Keratinocyte (primary cell): Measurements from ENCODE around the gene DPPA3. TPM values are rescaled to one million over a fixed set of nuclear protein-coding genes. Genes with fewer than 3 reads are reported as not detected.

ENCODE experiments used
- DNase-seq: peaks from one replicate; pipeline ENCODE4 v3.0.0-alpha.2; 2011; ENCODE audit warnings: low read depth, missing footprints, low spot score
- FAIRE-seq: peaks from 2 replicates; lab custom pipeline; 2011; peaks lifted over from hg19 to GRCh38; lab: Jason Lieb, UNC
- H2AFZ ChIP-seq: 2 replicates; pipeline ENCODE4 v1.6.0; 2012; ENCODE audit warnings: low read length, control low read depth, inconsistent platforms; ENCODE audit not compliant: control insufficient read depth
- H3K27ac ChIP-seq: 2 replicates; pipeline ENCODE4 v1.5.1; 2011; ENCODE audit warnings: low read length; ENCODE audit not compliant: control insufficient read depth, insufficient read depth
- H3K27me3 ChIP-seq: 3 replicates; pipeline ENCODE4 v1.6.0; 2011; ENCODE audit warnings: low read length; ENCODE audit not compliant: control insufficient read depth, insufficient read depth; ENCODE audit errors: extremely low read depth
- H3K36me3 ChIP-seq, 2 experiments: 2 replicates in 1 of 2; 3 replicates in 1 of 2; pipeline ENCODE4 v1.5.1; 2011; ENCODE audit warnings: low read length in 2 of 2, mild to moderate bottlenecking in 1 of 2; ENCODE audit not compliant: control insufficient read depth in 2 of 2, insufficient read depth in 2 of 2; ENCODE audit errors: extremely low read depth in 1 of 2
- H3K4me1 ChIP-seq: 3 replicates; pipeline ENCODE4 v1.5.1; 2011; ENCODE audit warnings: low read length; ENCODE audit not compliant: control insufficient read depth, insufficient read depth; ENCODE audit errors: extremely low read depth
- H3K4me2 ChIP-seq: 3 replicates; pipeline ENCODE4 v1.6.0; 2011; ENCODE audit warnings: low read depth, low read length; ENCODE audit not compliant: control insufficient read depth, insufficient read depth; ENCODE audit errors: extremely low read depth
- H3K4me3 ChIP-seq, 3 experiments: fragments of 200-600 bp in 1 of 3; sonication (generic) in 1 of 3; 2 replicates in 2 of 3; 3 replicates in 1 of 3; pipeline ENCODE4 v1.5.1; 2011 to 2016; ENCODE audit warnings: low read length in 3 of 3, mild to moderate bottlenecking in 3 of 3, control low read depth in 2 of 3, inconsistent platforms in 1 of 3, low read depth in 1 of 3, mixed read lengths in 1 of 3, mixed run types in 1 of 3, moderate library complexity in 1 of 3; ENCODE audit not compliant: control insufficient read depth in 2 of 3, insufficient read depth in 2 of 3; ENCODE audit errors: extremely low read depth in 1 of 3
- H3K79me2 ChIP-seq: 2 replicates; pipeline ENCODE4 v1.6.0; 2012; ENCODE audit warnings: low read length; ENCODE audit not compliant: control insufficient read depth, insufficient read depth
- H3K9ac ChIP-seq: 3 replicates; pipeline ENCODE4 v1.6.0; 2011; ENCODE audit warnings: low read length; ENCODE audit not compliant: control insufficient read depth, insufficient read depth; ENCODE audit errors: extremely low read depth
- H3K9me1 ChIP-seq: 3 replicates; pipeline ENCODE4 v1.6.0; 2011; ENCODE audit warnings: low read length; ENCODE audit not compliant: control insufficient read depth, insufficient read depth; ENCODE audit errors: extremely low read depth
- H3K9me3 ChIP-seq: 2 replicates; pipeline ENCODE4 v1.5.1; 2012; ENCODE audit warnings: low read depth, low read length; ENCODE audit not compliant: control insufficient read depth
- H4K20me1 ChIP-seq: 3 replicates; pipeline ENCODE4 v1.6.0; 2011; ENCODE audit warnings: low read length; ENCODE audit not compliant: control insufficient read depth, insufficient read depth; ENCODE audit errors: extremely low read depth
- EZH2 ChIP-seq: IDR thresholded peaks from one replicate; pipeline ENCODE4 v1.6.1; 2012; ENCODE audit warnings: inconsistent platforms, mild to moderate bottlenecking, low read length, moderate library complexity
- dilution Hi-C: fragments of 300-500 bp; cut with MboI; formaldehyde crosslinking; loops from one replicate; pipeline ENCODE4 v1.7.0; 2020; ENCODE audit warnings: low sequenced_read_pairs; ENCODE audit not compliant: extremely low pct_ligation_motif_present
- polyA plus RNA-seq, 5 experiments: library from polyadenylated mRNA; depleted of rRNA in 3 of 5; stranded (reverse) in 3 of 5; stranded (forward) in 1 of 5; unstranded in 1 of 5; fragments of >200 nt; gene quantifications; 1 replicate in 1 of 5; 2 replicates in 3 of 5; 3 replicates in 1 of 5; pipeline versions ENCODE4 v1.2.1 to v1.2.3, GENCODE V29; 2011 to 2012; ENCODE audit warnings: missing spikeins in 2 of 5, low read depth in 1 of 5, low replicate concordance in 1 of 5
- TF ChIP-seq, protein P1 (sequence below), 3 experiments: IDR thresholded peaks in 1 of 3; conservative IDR thresholded peaks in 1 of 3; optimal IDR thresholded peaks in 1 of 3; 2 replicates in 2 of 3; 3 replicates in 1 of 3; pipeline versions ENCODE3 to v1.5.1; 2011; ENCODE audit warnings: low read length in 3 of 3, mild to moderate bottlenecking in 3 of 3, moderate library complexity in 2 of 3, control low read depth in 1 of 3, inconsistent platforms in 1 of 3; ENCODE audit not compliant: insufficient read depth in 2 of 3; ENCODE audit errors: extremely low read depth in 1 of 3

DPPA3 gene
- polyA plus RNA-seq, 1 donor (not counting 4 experiments of a cell fraction or from before 2014, with no cell fraction given) = not detected

- Histone ChIP-seq H3K36me3 (no peaks in the 10 kb centered on the region), H4K20me1 (no peaks in the 10 kb centered on the region), H3K4me3 (no peak overlapping the region), H3K9me1 (no peaks in the 10 kb centered on the region), H3K79me2 (no peaks in the 10 kb centered on the region), H3K9ac (no peak overlapping the region), H3K27ac (no peak overlapping the region), H3K4me1 (no peaks in the 10 kb centered on the region), H3K27me3 (no peaks in the 10 kb centered on the region), H2AFZ (no peak overlapping the region), H3K9me3 (no peaks in the 10 kb centered on the region), H3K4me2 (no peak overlapping the region)
- TF ChIP-seq, protein P1, sequence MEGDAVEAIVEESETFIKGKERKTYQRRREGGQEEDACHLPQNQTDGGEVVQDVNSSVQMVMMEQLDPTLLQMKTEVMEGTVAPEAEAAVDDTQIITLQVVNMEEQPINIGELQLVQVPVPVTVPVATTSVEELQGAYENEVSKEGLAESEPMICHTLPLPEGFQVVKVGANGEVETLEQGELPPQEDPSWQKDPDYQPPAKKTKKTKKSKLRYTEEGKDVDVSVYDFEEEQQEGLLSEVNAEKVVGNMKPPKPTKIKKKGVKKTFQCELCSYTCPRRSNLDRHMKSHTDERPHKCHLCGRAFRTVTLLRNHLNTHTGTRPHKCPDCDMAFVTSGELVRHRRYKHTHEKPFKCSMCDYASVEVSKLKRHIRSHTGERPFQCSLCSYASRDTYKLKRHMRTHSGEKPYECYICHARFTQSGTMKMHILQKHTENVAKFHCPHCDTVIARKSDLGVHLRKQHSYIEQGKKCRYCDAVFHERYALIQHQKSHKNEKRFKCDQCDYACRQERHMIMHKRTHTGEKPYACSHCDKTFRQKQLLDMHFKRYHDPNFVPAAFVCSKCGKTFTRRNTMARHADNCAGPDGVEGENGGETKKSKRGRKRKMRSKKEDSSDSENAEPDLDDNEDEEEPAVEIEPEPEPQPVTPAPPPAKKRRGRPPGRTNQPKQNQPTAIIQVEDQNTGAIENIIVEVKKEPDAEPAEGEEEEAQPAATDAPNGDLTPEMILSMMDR (optimal IDR thresholded peaks at IDR 0.05 in 1 of 3, IDR thresholded peaks at IDR 0.05 in 1 of 3, conservative IDR thresholded peaks at IDR 0.05 in 1 of 3; ENCODE audit: extremely low read depth in 1 of 3, insufficient read depth in 2 of 3, low read length in 3 of 3) = no peak
- TF ChIP-seq EZH2 = no peak
- DNase-seq (no peak), FAIRE-seq (no peak)
- dilution Hi-C loops = no loop called here
Measured at GRCh38 chr12:7679251-7680045, 31.8 kb upstream of the DPPA3 start.

DNA sequence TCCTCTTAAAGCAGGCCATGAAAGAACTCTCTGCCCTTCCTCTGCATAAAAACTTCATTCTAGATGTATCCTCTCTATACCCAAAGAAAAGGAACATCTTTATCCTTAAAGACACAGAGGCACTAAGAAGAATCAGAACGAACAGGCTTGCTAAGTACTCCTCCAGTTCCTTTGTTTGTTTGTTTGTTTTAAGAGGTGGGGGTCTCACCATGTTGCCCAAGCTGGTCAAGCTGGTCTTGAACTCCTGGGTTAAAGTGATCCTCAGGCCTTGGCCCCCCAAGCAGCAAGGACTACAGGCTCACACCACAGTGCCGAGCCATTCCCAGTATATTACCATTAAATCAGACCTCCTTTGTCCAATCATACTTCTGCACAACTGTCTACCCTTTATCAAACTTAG is 29.7 kb upstream of the DPPA3 start:
- no peaks in the 10 kb centered on the region for H3K27me3 ChIP-seq
- no peak overlapping the region for H3K4me2 ChIP-seq
- H3K4me3 ChIP-seq = no peak overlapping the region
- no peaks in the 10 kb centered on the region for H3K79me2 ChIP-seq
- no peaks in the 10 kb centered on the region for H3K4me1 ChIP-seq
- no peaks in the 10 kb centered on the region for H4K20me1 ChIP-seq
- TF ChIP-seq, protein P1 (optimal IDR thresholded peaks at IDR 0.05 in 1 of 3, IDR thresholded peaks at IDR 0.05 in 1 of 3, conservative IDR thresholded peaks at IDR 0.05 in 1 of 3; ENCODE audit: extremely low read depth in 1 of 3, insufficient read depth in 2 of 3, low read length in 3 of 3) = no peak
- TF ChIP-seq EZH2 = no peak
- no peaks in the 10 kb centered on the region for H3K36me3 ChIP-seq
- no peaks in the 10 kb centered on the region for H3K9me3 ChIP-seq
- no peak for FAIRE-seq
- no peaks in the 10 kb centered on the region for H3K9me1 ChIP-seq
- no peak for DNase-seq
- H3K9ac ChIP-seq = no peak overlapping the region
- H2AFZ ChIP-seq = no peak overlapping the region
- dilution Hi-C loops = no loop called here
- no peak overlapping the region for H3K27ac ChIP-seq
